Spleen (tissue), 7 donors: ENCODE measurements around the gene C15orf40.

Experiments
- CTCF ChIP-seq, 11 experiments: fragments of 200-600 bp in 7 of 11; fragments of 450-650 bp in 4 of 11; sonication (generic) in 4 of 11; IDR thresholded peaks in 8 of 11; conservative IDR thresholded peaks in 3 of 11; 1 replicate in 7 of 11; 2 replicates in 4 of 11; pipeline versions ENCODE4 v1.4.0 to v1.8.0; 2016 to 2021; ENCODE audit warnings: antibody characterized with exemption in 11 of 11, inconsistent platforms in 4 of 11, mild to moderate bottlenecking in 1 of 11
- POLR2AphosphoS5 ChIP-seq, 3 donors: sonication (generic); formaldehyde crosslinking; IDR thresholded peaks; one replicate each; pipeline ENCODE4 v1.5.1; 2017; ENCODE audit warnings: antibody characterized with exemption in 3 of 3
- donor health status: DM: no; HTN: no; CAD: no; lungs with moderate emphysema.
- donor health status: DM: no; HTN: no; CAD: no.
- donor health status: DM: no; HTN: no; CAD: no.

- TF ChIP-seq CTCF (IDR thresholded peaks at IDR 0.05 in 8 of 11, conservative IDR thresholded peaks at IDR 0.05 in 3 of 11) = no peak
- TF ChIP-seq POLR2AphosphoS5 (IDR thresholded peaks at IDR 0.05) = no peak
Observed at GRCh38 chr15:83053151-83053550, 41.7 kb upstream of the C15orf40 start.
